VCaP (cell line): ENCODE data around the gene NDE1.
"Not testable (repeated sequence)": the region's sequence is repeated elsewhere in the genome, so short reads cannot be mapped to it uniquely, and the experiment has no call there.

Experiments used
- H3K27ac ChIP-seq: fragments of 450-650 bp; 2 replicates; pipeline ENCODE4 v1.5.1; 2017
- CTCF ChIP-seq: fragments of 450-650 bp; conservative IDR thresholded peaks from 2 replicates; pipeline ENCODE4 v1.5.1; 2017; ENCODE audit warnings: mild to moderate bottlenecking, moderate library complexity

Gene NDE1

GRCh38 chr16:15682105-15682570, 32.1 kb downstream of the NDE1 start:
- H3K27ac ChIP-seq, result no peak overlapping the region
- no peak for TF ChIP-seq CTCF

GRCh38 chr16:15686287-15686686, 36.2 kb downstream of the NDE1 start:
- H3K27ac ChIP-seq, result no peak overlapping the region
- TF ChIP-seq CTCF, result no peak

- no peak for TF ChIP-seq CTCF
- H3K27ac ChIP-seq, result no peak overlapping the region
Measured at GRCh38 chr16:15689290-15689689, 39.2 kb downstream of the NDE1 start.

GRCh38 chr16:15690296-15690695, 40.3 kb downstream of the NDE1 start:
- no peak overlapping the region for H3K27ac ChIP-seq
- no peak for TF ChIP-seq CTCF

- no peak overlapping the region for H3K27ac ChIP-seq
- TF ChIP-seq CTCF, result no peak
Measured at GRCh38 chr16:15691046-15691445, 41.0 kb downstream of the NDE1 start.

- not testable (repeated sequence) for H3K27ac ChIP-seq
Measured at GRCh38 chr16:15692508-15692907, 42.5 kb downstream of the NDE1 start.

- no peak for TF ChIP-seq CTCF
- H3K27ac ChIP-seq, result no peak overlapping the region
Measured at GRCh38 chr16:15694499-15694898, 44.5 kb downstream of the NDE1 start.

- no peak overlapping the region for H3K27ac ChIP-seq
- no peak for TF ChIP-seq CTCF
Measured at GRCh38 chr16:15699819-15700218, 49.8 kb downstream of the NDE1 start.
